ENCODE measurements around the gene PATL2. TPM values are rescaled to one million over a fixed set of nuclear protein-coding genes. Genes with fewer than 3 reads are reported as not detected.

Gene PATL2
- total RNA-seq, 1 experiment from 2014 or later: not detected

Other genes starting within 250 kb of the PATL2 start
- 84.0 and 96.4 TPM in 2 replicates for gene EIF3J, start 174.2 kb downstream of the PATL2 start, total RNA-seq (2014; rRNA removed; shearing (Covaris generic))
- gene SPG11, start 47.7 kb downstream of the PATL2 start, total RNA-seq (2014; rRNA removed; shearing (Covaris generic)): 29.3 and 41.2 TPM in 2 replicates
- gene B2M, start 194 bp upstream of the PATL2 start, total RNA-seq (2014; rRNA removed; shearing (Covaris generic)): 729 and 792 TPM in 2 replicates
- 13.9 and 15.7 TPM in 2 replicates for gene TRIM69, start 25.2 kb upstream of the PATL2 start, total RNA-seq (2014; rRNA removed; shearing (Covaris generic))
- gene TERB2, start 245.4 kb upstream of the PATL2 start, total RNA-seq (2014; rRNA removed; shearing (Covaris generic)): not detected in 2 replicates

Measured in SJCRH30 (cell line).